ENCODE results near the gene TMC5.
"Not testable (repeated sequence)": the region's sequence is repeated elsewhere in the genome, so short reads cannot be mapped to it uniquely, and the experiment has no call there.

The TMC5 gene

DNA sequence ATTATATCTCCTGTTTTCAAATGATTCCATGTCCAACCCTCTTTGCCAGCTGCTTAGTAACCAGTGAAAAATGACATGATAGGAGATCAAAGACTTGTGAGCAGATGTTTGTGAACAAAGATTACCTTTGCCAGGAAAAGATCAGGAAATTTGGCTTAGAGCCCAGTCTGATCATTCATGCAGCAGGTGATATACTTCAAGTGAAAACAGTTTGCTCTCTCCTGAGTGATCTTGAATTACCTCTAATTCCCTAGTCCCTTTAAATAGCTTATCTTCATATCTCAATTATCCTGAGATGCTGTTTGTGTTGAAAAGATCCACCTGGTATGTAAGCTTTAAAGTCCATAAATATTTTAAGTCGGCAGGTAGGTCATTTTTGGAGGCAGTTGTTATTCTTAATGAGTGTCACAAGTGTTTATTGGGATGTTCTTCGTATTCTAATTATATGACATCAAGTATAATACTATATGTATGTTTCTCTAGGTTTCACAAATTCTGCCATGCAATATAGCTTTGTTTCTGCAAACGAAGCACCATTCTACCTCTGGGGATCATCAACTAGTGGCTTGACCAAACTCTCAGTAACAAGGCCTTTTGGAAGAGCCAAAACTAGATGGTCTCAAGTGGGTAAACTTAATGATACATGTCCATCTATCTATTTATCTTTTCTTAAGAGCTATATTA lies 124.6 kb downstream of the TMC5 start:
- DNase-seq (ENCODE audit: low spot score) = peak; percentile 58

DNA sequence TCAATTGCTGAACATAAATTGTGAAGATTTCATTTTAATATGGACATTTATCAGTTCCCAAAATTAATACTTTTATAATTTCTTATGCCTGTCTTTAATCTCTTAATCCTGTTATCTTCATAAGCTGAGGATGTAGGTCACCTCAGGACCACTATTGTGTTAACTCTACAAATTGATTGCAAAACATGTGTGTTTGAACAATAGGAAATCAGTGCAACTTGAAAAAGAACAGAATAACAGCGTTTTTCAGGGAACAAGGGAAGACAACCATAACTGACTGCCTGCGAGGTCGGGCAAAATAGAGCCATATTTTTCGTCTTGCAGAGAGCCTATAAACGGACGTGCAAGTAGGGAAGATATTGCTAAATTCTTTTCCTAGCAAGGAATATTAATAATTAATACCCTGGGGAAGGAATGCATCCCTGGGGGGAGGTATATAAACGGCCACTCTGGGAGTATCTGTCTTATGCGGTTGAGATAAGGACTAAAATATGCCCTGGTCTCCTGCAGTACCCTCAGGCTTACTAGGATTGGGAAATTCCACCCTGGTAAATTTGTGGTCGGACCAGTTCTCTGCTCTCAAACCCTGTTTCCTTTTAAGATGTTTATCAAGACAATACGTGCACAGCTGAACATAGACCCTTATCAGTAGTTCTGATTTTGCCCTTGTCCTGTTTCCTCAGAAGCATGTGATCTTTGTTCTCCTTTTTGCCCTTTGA lies 125.8 kb downstream of the TMC5 start:
- not testable (repeated sequence) for DNase-seq (ENCODE audit: low spot score)

GRCh38 chr16:19548144-19548543 lies 130.5 kb downstream of the TMC5 start:
- DNase-seq (ENCODE audit: low spot score) = no peak
